Panc1 (cell line): ENCODE measurements around the gene FXYD7. TPM values are rescaled to one million over a fixed set of nuclear protein-coding genes. Genes with fewer than 3 reads are reported as not detected.

ENCODE experiments used
- ATAC-seq: fragments of 200-7000 bp; cut with Tn5 transposase; 2 replicates; pipeline ENCODE4 v1.9.1; 2020; ENCODE audit warnings: mild to moderate bottlenecking, moderate library complexity
- BruUV-seq: library from RNA; stranded (reverse); fragments of 400-500 nt; replicated peaks from 2 replicates; lab custom pipeline; 2021; lab: Mats Ljungman, UMichigan
- CTCF ChIA-PET: fragments of 300-600 bp; sonication (Branson Sonifier 250); formaldehyde crosslinking; loops from one replicate; lab custom pipeline; 2022; ENCODE audit warnings: antibody characterized with exemption; lab: Charles Lee
- POLR2A ChIA-PET: fragments of 300-600 bp; sonication (Branson Sonifier 250); formaldehyde crosslinking; loops from one replicate; lab custom pipeline; 2022; ENCODE audit warnings: antibody characterized with exemption; lab: Charles Lee
- DNase-seq: peaks from one replicate; pipeline ENCODE4 v3.0.0-alpha.2; 2010; ENCODE audit warnings: low read depth, low spot score
- H3K27ac ChIP-seq: 2 replicates; pipeline ENCODE4 v1.5.1; 2011; ENCODE audit warnings: mild to moderate bottlenecking, low read length, inconsistent platforms
- H3K27me3 ChIP-seq: fragments of 200-500 bp; sonication (Bioruptor generic); 2 replicates; pipeline ENCODE4 v1.6.0; 2014; ENCODE audit warnings: low read length, inconsistent platforms; ENCODE audit not compliant: control insufficient read depth, insufficient read depth
- H3K36me3 ChIP-seq: fragments of 200-500 bp; sonication (Bioruptor generic); 2 replicates; pipeline ENCODE4 v1.5.1; 2014; ENCODE audit warnings: inconsistent platforms, mild to moderate bottlenecking, low read length, moderate library complexity; ENCODE audit not compliant: control insufficient read depth, insufficient read depth
- H3K4me1 ChIP-seq: 2 replicates; pipeline ENCODE4 v1.5.1; 2011; ENCODE audit warnings: inconsistent platforms, mild to moderate bottlenecking, low read length, moderate library complexity; ENCODE audit not compliant: control insufficient read depth, insufficient read depth
- H3K4me3 ChIP-seq, 2 experiments: 2 replicates each; pipeline ENCODE4 v1.5.1; 2011 to 2012; ENCODE audit warnings: low read depth in 2 of 2, low read length in 2 of 2, mild to moderate bottlenecking in 2 of 2, inconsistent platforms in 1 of 2, moderate library complexity in 1 of 2
- H3K9me3 ChIP-seq: fragments of 200-500 bp; sonication (Bioruptor generic); 2 replicates; pipeline ENCODE4 v1.5.1; 2014; ENCODE audit warnings: low read depth, mild to moderate bottlenecking, inconsistent platforms, low read length, moderate library complexity; ENCODE audit not compliant: control insufficient read depth, insufficient read depth
- CTCF ChIP-seq: fragments of 450-650 bp; IDR thresholded peaks from 2 replicates; pipeline ENCODE4 v1.5.1; 2017; ENCODE audit warnings: mild to moderate bottlenecking
- POLR2AphosphoS5 ChIP-seq: IDR thresholded peaks from 2 replicates; pipeline ENCODE4 v1.6.1; 2012; ENCODE audit warnings: mild to moderate bottlenecking, low read depth, low read length, moderate library complexity
- SIN3A ChIP-seq: IDR thresholded peaks from 2 replicates; pipeline ENCODE4 v1.6.1; 2012; ENCODE audit warnings: low read depth, mild to moderate bottlenecking, low read length, moderate library complexity, borderline replicate concordance; ENCODE audit not compliant: insufficient read depth
- TCF7L2 ChIP-seq: IDR thresholded peaks from 2 replicates; pipeline ENCODE4 v1.6.1; 2011; ENCODE audit warnings: mild to moderate bottlenecking, low read depth, low read length, inconsistent platforms
- in situ Hi-C: cut with HindIII; loops from 2 replicates; pipeline ENCODE4 v1.10.0; 2016; ENCODE audit warnings: low sequenced_read_pairs, low pct_unique_long_range_greater_than_20kb
- intact Hi-C: fragments of 100-400 bp; cut with micrococcal nuclease; formaldehyde crosslinking; loops from one replicate; pipeline ENCODE4 v1.10.0; 2022; ENCODE audit not compliant: unreplicated experiment
- total RNA-seq: library from RNA; stranded (reverse); gene quantifications from one replicate; pipeline ENCODE4 v1.2.1, GENCODE V29; 2021; ENCODE audit not compliant: unreplicated experiment
- TF ChIP-seq, protein P1 (sequence below), 2 experiments: IDR thresholded peaks; 2 replicates each; pipeline ENCODE4 v1.6.1; 2011 to 2012; ENCODE audit warnings: low read depth in 2 of 2, control low read depth in 1 of 2, low read length in 1 of 2, mild to moderate bottlenecking in 1 of 2, moderate library complexity in 1 of 2; ENCODE audit not compliant: insufficient read depth in 1 of 2

The FXYD7 gene
- total RNA-seq, 1 experiment from 2014 or later, result not detected

DNA sequence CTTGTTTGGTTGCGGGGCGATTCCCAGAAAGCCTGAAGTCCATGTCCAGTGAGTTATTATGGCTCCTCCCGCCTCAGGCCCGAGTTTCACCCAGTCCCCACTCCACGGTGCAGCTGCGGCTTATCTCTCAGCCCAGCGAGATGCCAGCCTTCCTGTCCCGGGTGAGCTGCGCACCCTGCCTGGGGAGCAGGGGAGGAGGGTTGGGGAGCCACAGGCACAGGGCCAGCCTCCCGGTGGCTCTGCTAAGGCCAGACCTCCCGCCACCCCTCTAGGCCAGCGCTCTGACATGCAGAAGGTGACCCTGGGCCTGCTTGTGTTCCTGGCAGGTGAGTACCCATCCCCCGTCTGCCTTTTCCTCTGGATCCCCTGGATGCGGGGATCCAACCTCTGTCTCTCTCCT, 24.0 kb upstream of the FXYD7 start:
- no peak for DNase-seq
- intact Hi-C loops (no loop called here), in situ Hi-C loops (no loop called here)
- Histone ChIP-seq H3K4me3 (no peak overlapping the region), H3K9me3 (no peaks in the 10 kb centered on the region), H3K36me3 (no peaks in the 10 kb centered on the region), H3K27ac (no peak overlapping the region), H3K4me1 (peaks cover 3% of the 10 kb centered on the region), H3K27me3 (0 out of 2 replicates have a peak, but pooled peaks cover 2% of the 10 kb centered on the region)
- no TSS peak for BruUV-seq
- ATAC-seq, result no peak
- TF ChIP-seq POLR2AphosphoS5 (no peak), CTCF (no peak), SIN3A (no peak), TCF7L2 (no peak)
- TF ChIP-seq, protein P1, sequence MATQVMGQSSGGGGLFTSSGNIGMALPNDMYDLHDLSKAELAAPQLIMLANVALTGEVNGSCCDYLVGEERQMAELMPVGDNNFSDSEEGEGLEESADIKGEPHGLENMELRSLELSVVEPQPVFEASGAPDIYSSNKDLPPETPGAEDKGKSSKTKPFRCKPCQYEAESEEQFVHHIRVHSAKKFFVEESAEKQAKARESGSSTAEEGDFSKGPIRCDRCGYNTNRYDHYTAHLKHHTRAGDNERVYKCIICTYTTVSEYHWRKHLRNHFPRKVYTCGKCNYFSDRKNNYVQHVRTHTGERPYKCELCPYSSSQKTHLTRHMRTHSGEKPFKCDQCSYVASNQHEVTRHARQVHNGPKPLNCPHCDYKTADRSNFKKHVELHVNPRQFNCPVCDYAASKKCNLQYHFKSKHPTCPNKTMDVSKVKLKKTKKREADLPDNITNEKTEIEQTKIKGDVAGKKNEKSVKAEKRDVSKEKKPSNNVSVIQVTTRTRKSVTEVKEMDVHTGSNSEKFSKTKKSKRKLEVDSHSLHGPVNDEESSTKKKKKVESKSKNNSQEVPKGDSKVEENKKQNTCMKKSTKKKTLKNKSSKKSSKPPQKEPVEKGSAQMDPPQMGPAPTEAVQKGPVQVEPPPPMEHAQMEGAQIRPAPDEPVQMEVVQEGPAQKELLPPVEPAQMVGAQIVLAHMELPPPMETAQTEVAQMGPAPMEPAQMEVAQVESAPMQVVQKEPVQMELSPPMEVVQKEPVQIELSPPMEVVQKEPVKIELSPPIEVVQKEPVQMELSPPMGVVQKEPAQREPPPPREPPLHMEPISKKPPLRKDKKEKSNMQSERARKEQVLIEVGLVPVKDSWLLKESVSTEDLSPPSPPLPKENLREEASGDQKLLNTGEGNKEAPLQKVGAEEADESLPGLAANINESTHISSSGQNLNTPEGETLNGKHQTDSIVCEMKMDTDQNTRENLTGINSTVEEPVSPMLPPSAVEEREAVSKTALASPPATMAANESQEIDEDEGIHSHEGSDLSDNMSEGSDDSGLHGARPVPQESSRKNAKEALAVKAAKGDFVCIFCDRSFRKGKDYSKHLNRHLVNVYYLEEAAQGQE (IDR thresholded peaks at IDR 0.05; ENCODE audit: insufficient read depth in 1 of 2, low read depth in 2 of 2, low read length in 1 of 2), result no peak
- ChIA-PET CTCF (no interaction called here), POLR2A (no interaction called here)

GRCh38 chr19:35119578-35120155, 23.4 kb upstream of the FXYD7 start:
- ChIA-PET POLR2A (no interaction called here), CTCF (interaction anchor here (0.6 kb wide), 1 partner anchor 22 kb away, joined by 7 read pairs; no protein-coding TSS in a partner anchor)
- no peak overlapping the region for H3K27ac ChIP-seq
- BruUV-seq, result no TSS peak
- intact Hi-C loops, result no loop called here
- no peak for DNase-seq
- no peaks in the 10 kb centered on the region for H3K9me3 ChIP-seq
- H3K27me3 ChIP-seq, result 0 out of 2 replicates have a peak, but pooled peaks cover 2% of the 10 kb centered on the region
- no peak for ATAC-seq
- H3K36me3 ChIP-seq, result no peaks in the 10 kb centered on the region
- in situ Hi-C loops, result no loop called here
- TF ChIP-seq POLR2AphosphoS5, result no peak
- no peak for TF ChIP-seq CTCF
- TF ChIP-seq SIN3A, result no peak
- no peak for TF ChIP-seq TCF7L2
- TF ChIP-seq, protein P1 (IDR thresholded peaks at IDR 0.05; ENCODE audit: insufficient read depth in 1 of 2, low read depth in 2 of 2, low read length in 1 of 2), result no peak
- H3K4me1 ChIP-seq, result peaks cover 6% of the 10 kb centered on the region
- H3K4me3 ChIP-seq, result no peak overlapping the region
